RWPE1 (cell line): ENCODE measurements around the gene RAB5A.

Source experiments
- CTCF ChIA-PET: fragments of 350-600 bp; sonication (Branson Sonifier 250); formaldehyde crosslinking; extraction: SDS; loops from one replicate; lab custom pipeline; 2021; lab: Yijun Ruan, JAX
- POLR2A ChIA-PET: fragments of 400-600 bp; formaldehyde crosslinking; extraction: SDS; loops from one replicate; lab custom pipeline; 2020; ENCODE audit warnings: antibody characterized with exemption; ENCODE audit not compliant: low non-redundant PET; lab: Yijun Ruan, JAX
- DNase-seq: peaks from one replicate; pipeline ENCODE4 v3.0.0; 2012; ENCODE audit warnings: low spot score
- H3K27ac ChIP-seq: fragments of 450-650 bp; 2 replicates; pipeline ENCODE4 v1.5.1; 2017
- CTCF ChIP-seq: fragments of 450-650 bp; conservative IDR thresholded peaks from 2 replicates; pipeline ENCODE4 v1.5.1; 2017; ENCODE audit warnings: low read depth, mild to moderate bottlenecking

RAB5A gene

GRCh38 chr3:19932422-19932821, 14.5 kb upstream of the RAB5A start:
- POLR2A ChIA-PET: no interaction called here
- no peak overlapping the region for H3K27ac ChIP-seq
- CTCF ChIA-PET: no interaction called here
- no peak for TF ChIP-seq CTCF
- DNase-seq: no peak

GRCh38 chr3:19934098-19934566, 12.8 kb upstream of the RAB5A start, which contains the start of gene EFHB:
EFHB (minus strand) TSS chr3:19934217; CDS start chr3:19934018, 199 bp downstream.
- peak; percentile 9 for DNase-seq
- ChIA-PET CTCF (no interaction called here), POLR2A (no interaction called here)
- no peak within 1 kb of the TSS for H3K27ac ChIP-seq
- no peak for TF ChIP-seq CTCF

GRCh38 chr3:19937459-19938294, 9.2 kb upstream of the RAB5A start:
- H3K27ac ChIP-seq: no peak overlapping the region
- no peak for DNase-seq
- no peak for TF ChIP-seq CTCF
- ChIA-PET POLR2A (no interaction called here), CTCF (no interaction called here)

DNA sequence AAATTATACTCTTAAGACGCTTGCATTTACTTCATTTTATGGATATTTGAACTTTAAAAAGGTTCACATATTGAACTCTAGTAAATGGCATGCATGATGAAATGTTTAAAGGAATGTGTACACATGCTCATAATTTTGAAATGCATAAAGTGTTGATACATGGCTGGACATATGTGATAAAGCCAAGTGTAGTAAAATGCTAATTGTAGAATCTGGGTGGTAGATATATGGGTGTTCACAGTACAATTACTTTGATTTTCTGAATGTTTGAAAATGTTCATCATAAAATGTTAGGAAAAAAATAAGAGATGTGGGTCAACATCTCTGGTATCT, 8.6 kb upstream of the RAB5A start:
- DNase-seq: no peak
- ChIA-PET CTCF (no interaction called here), POLR2A (no interaction called here)
- H3K27ac ChIP-seq: no peak overlapping the region
- TF ChIP-seq CTCF: no peak

DNA sequence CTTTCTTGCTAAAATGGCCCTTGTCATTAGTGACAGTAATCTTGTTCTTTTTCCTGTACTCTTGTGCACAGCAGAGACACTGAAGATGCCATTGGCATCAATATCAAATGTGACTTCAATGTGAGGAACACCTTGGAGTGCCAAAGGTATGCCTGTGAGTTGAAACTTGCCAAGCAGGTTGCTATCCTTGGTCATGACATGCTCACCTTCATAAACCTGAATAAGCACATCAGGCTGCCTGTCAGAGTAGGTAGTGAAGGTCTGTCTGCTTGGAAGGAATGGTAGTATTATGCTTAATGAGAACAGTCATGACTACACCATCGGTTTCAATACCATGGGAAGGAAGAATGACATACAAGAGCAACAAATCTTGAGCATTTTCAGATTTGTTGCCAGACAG, 6.3 kb upstream of the RAB5A start:
- DNase-seq: no peak
- no peak for TF ChIP-seq CTCF
- POLR2A ChIA-PET: no interaction called here
- CTCF ChIA-PET: no interaction called here
- no peak overlapping the region for H3K27ac ChIP-seq

DNA sequence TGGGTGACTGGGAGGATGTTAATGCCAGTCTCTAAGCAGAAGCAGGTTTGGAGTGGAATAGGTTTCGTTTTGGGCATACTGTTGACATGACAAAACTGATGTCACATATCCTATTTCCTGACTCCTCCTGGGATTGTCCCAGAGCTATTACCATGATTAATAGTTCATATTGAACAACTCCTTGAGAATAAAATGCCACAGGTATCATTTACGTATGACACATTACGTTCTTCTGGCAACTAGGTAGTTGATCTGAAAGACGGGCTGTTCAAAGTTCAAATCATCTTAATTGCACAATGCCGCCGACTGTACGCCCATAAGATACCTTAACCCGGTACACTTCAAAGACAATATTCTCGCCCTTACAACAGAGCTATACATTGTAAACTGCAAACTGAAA, 1.4 kb upstream of the RAB5A start:
- TF ChIP-seq CTCF: no peak
- POLR2A ChIA-PET: no interaction called here
- no peak overlapping the region for H3K27ac ChIP-seq
- DNase-seq: no peak
- CTCF ChIA-PET: no interaction called here
